Measurements from ENCODE around the gene ZNF22.

The ZNF22 gene

DNA sequence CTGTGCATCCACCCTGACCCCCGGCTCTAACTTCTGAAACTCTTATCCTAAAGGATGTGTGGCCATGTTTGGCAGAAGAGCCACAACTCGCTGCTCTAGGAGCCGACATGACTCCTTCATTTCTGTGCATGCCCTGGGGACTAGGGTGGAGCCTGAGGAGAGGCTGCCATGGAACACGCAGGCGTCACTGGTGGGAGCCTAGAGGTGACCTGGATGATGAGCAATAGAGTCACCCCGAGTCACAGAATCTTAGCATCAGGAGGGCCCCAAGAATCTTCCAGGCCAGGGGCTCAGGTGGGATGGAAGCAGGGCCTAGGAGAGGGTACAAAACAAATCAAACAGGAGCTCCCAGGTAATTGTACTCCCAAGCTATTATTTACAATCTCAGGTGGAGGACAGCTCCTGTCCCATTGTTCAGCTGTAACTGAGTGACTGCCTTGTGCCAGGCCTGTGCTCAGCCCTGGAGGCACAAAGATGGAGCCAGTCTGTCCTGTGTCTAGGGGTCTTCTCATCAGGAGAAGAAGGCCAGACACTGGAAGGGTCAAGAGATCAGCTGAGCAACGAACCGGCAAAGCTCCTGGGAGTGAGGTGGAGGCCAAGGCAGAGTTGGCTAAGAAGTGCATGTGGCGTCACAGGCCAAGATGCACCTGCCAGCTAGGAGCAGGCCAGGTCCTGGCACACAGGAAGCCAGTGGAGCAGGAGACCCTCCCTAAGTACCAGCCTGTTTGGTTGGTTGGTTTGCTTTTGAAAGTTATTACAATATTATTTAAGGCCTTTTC, 5.8 kb upstream of the ZNF22 start:
- no peak overlapping the region for H3K4me3 ChIP-seq (ENCODE audit: low read length)
- no peaks in the 10 kb centered on the region for H3K9me3 ChIP-seq (ENCODE audit: insufficient read depth, low read depth, low read length)
- peaks cover 17% of the 10 kb centered on the region for H3K4me1 ChIP-seq (ENCODE audit: insufficient read depth, low read length)
- no peak overlapping the region for H3K9ac ChIP-seq (ENCODE audit: low read depth, low read length)
- H3K27me3 ChIP-seq (ENCODE audit: insufficient read depth, low read length) = peaks cover 3% of the 10 kb centered on the region; the same call in 1 of the 2 replicates
- H3K36me3 ChIP-seq (ENCODE audit: insufficient read depth, low read depth, low read length) = no peaks in the 10 kb centered on the region
- H3K27ac ChIP-seq (ENCODE audit: low read length) = no peak overlapping the region

DNA sequence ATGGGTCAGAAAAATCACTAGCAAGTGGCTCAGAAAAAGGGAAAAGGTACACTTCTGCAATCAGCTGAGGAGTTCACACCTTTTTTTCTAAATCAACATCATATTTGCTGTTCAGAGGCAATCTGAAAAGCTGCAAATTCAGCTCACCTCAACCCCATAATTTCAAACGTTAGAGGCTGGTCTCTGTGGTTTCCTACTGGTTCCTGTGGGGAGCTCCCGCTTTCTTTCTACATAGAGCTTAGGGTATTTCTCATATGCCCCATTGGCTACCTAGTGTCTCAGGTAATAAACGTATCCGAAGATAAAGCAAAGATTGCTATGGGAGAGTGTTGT, 5.2 kb upstream of the ZNF22 start:
- H3K4me1 ChIP-seq (ENCODE audit: insufficient read depth, low read length) = peaks cover 21% of the 10 kb centered on the region
- no peak overlapping the region for H3K4me3 ChIP-seq (ENCODE audit: low read length)
- no peak overlapping the region for H3K9ac ChIP-seq (ENCODE audit: low read depth, low read length)
- H3K27me3 ChIP-seq (ENCODE audit: insufficient read depth, low read length) = peaks cover 9% of the 10 kb centered on the region; the same call in 1 of the 2 replicates
- H3K36me3 ChIP-seq (ENCODE audit: insufficient read depth, low read depth, low read length) = no peaks in the 10 kb centered on the region
- H3K27ac ChIP-seq (ENCODE audit: low read length) = no peak overlapping the region
- H3K9me3 ChIP-seq (ENCODE audit: insufficient read depth, low read depth, low read length) = no peaks in the 10 kb centered on the region

DNA sequence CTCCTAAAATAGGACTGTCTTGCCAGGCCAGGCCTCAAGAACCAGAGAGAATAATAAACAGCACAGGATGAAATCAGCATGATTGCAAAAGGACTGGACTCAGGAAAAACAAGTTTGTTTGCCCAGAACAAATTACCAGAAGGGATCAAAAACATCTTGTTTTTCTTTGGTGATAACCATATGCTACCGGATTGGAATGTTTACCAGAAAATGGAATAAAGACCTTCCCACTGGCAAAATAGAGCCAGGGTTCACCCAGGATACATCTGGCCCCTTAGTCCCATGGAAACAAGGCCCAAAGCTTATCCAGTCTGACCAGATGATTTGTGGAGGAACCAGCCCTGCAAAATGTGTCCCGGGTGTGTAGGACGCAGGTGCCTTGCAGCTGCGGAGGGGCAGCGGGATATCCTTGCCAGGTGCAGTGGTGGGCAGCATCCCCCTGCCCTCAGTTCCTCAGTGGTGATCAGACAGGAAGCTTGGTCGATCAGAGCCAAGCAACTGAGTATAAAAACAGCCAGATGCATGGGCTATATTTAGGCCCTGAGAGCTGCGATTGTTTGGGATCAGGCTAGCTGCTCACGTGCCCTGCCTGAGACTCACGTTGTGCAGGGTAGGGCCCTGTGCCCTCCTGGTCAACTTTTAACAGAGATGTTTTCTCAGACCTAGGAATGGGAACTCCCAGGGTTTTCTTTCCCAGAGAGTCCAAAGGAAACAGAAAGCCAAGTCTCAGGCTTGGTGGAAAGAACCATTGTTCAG, 4.6 kb upstream of the ZNF22 start:
- Histone ChIP-seq H3K9ac (ENCODE audit: low read depth, low read length) (no peak overlapping the region), H3K27me3 (ENCODE audit: insufficient read depth, low read length) (peaks cover 9% of the 10 kb centered on the region; the same call in 1 of the 2 replicates), H3K4me1 (ENCODE audit: insufficient read depth, low read length) (peaks cover 16% of the 10 kb centered on the region), H3K4me3 (ENCODE audit: low read length) (no peak overlapping the region), H3K36me3 (ENCODE audit: insufficient read depth, low read depth, low read length) (no peaks in the 10 kb centered on the region), H3K9me3 (ENCODE audit: insufficient read depth, low read depth, low read length) (no peaks in the 10 kb centered on the region), H3K27ac (ENCODE audit: low read length) (no peak overlapping the region)

DNA sequence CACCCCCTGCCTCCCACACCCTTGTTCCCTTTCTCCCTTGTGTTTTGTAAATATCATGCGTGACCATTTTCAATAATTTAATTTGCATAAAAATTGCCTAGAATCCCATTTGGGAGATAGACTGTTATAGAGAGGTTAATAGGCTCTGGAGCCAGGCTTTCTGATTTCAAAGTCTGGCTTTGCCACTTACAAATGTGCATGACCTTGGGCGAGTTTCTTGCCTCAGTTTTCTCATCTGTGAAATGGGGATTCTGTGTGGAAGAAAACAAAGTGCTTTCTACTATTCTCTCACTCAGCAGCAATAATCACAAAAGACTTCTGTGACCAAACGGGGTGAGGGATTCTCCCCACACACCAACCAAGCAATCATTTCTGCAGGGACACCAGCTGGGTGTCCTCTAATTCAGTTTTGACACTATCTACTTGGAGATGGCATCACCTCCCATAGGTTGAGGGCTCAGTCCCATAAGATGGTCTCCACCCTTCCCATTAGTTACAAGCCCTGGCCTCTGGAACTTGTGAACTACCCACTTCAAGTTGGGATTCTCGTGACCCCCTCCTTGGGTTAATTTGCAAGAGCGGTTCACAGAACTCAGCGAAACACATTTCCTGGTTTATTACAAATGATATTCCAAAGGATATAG, 3.5 kb upstream of the ZNF22 start:
- Histone ChIP-seq H3K27ac (ENCODE audit: low read length) (no peak overlapping the region), H3K4me3 (ENCODE audit: low read length) (no peak overlapping the region), H3K9ac (ENCODE audit: low read depth, low read length) (no peak overlapping the region), H3K4me1 (ENCODE audit: insufficient read depth, low read length) (peaks cover 18% of the 10 kb centered on the region), H3K9me3 (ENCODE audit: insufficient read depth, low read depth, low read length) (no peaks in the 10 kb centered on the region), H3K27me3 (ENCODE audit: insufficient read depth, low read length) (peaks cover 9% of the 10 kb centered on the region; the same call in 1 of the 2 replicates), H3K36me3 (ENCODE audit: insufficient read depth, low read depth, low read length) (no peaks in the 10 kb centered on the region)

DNA sequence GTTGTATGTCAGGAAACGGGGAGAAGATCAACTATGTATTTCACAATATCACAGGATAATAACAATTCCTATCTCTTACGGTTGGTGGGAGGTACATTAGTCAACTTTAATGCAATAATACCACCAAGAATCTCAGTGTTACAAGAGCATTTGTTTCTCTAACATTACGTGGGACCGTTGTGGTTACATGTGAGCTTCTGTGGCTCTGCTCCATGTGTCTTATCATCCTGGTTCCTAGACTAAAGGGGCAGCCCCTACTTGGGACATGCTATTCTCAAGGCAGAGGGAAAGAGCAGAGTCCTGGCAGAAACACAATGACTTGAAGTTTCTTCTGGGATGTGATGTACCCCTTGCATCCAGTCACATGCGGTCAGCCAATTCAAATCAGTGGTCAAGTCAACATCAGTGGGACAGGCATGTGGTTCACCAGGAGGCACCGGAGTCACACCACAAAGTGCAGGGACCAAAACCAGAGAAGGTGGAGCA, 2.5 kb upstream of the ZNF22 start:
- no peak overlapping the region for H3K9ac ChIP-seq (ENCODE audit: low read depth, low read length)
- H3K4me1 ChIP-seq (ENCODE audit: insufficient read depth, low read length) = peaks cover 18% of the 10 kb centered on the region
- peaks cover 2% of the 10 kb centered on the region; the same call in 1 of the 2 replicates for H3K36me3 ChIP-seq (ENCODE audit: insufficient read depth, low read depth, low read length)
- H3K27me3 ChIP-seq (ENCODE audit: insufficient read depth, low read length) = peaks cover 9% of the 10 kb centered on the region; the same call in 1 of the 2 replicates
- no peak overlapping the region for H3K27ac ChIP-seq (ENCODE audit: low read length)
- H3K4me3 ChIP-seq (ENCODE audit: low read length) = no peak overlapping the region
- no peaks in the 10 kb centered on the region for H3K9me3 ChIP-seq (ENCODE audit: insufficient read depth, low read depth, low read length)

DNA sequence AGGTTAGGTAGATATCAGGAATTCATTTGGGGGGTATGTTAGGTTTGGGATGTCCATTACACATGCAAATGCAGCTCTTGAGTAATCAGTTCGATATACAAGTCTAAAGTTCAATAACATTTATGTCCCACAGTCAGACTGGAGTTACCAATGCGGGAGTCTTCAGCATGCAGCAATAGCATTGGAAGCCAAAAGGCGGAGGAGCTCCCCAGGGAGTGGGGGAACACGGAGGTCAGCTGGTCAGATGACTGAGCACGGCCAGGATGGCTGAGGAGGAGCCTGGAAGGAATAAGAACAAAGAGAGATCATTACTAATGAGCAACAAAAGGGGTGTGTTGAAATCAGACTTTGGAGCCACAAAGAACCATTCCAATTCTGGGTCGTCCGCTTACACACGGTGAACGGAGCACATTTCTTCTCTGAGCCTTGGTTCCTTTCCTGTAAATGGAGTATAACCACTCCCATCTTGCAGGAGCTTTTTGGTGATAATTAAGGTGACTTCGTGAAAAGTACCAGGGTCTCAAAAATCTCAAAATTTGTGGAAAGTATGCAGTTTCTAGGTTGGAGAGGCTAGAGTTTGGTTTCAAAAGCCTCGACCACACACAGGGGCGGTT, 478 bp upstream of the ZNF22 start:
- H3K27ac ChIP-seq (ENCODE audit: low read length) = peak overlapping the region; percentile 67
- H3K9ac ChIP-seq (ENCODE audit: low read depth, low read length) = peak overlapping the region; percentile 82
- peak overlapping the region; percentile 83; the same call in 1 of the 2 replicates for H3K4me3 ChIP-seq (ENCODE audit: low read length)
- H3K36me3 ChIP-seq (ENCODE audit: insufficient read depth, low read depth, low read length) = peaks cover 22% of the 10 kb centered on the region
- H3K4me1 ChIP-seq (ENCODE audit: insufficient read depth, low read length) = peaks cover 14% of the 10 kb centered on the region; the same call in 1 of the 2 replicates
- H3K9me3 ChIP-seq (ENCODE audit: insufficient read depth, low read depth, low read length) = no peaks in the 10 kb centered on the region
- H3K27me3 ChIP-seq (ENCODE audit: insufficient read depth, low read length) = peaks cover 9% of the 10 kb centered on the region; the same call in 1 of the 2 replicates

DNA sequence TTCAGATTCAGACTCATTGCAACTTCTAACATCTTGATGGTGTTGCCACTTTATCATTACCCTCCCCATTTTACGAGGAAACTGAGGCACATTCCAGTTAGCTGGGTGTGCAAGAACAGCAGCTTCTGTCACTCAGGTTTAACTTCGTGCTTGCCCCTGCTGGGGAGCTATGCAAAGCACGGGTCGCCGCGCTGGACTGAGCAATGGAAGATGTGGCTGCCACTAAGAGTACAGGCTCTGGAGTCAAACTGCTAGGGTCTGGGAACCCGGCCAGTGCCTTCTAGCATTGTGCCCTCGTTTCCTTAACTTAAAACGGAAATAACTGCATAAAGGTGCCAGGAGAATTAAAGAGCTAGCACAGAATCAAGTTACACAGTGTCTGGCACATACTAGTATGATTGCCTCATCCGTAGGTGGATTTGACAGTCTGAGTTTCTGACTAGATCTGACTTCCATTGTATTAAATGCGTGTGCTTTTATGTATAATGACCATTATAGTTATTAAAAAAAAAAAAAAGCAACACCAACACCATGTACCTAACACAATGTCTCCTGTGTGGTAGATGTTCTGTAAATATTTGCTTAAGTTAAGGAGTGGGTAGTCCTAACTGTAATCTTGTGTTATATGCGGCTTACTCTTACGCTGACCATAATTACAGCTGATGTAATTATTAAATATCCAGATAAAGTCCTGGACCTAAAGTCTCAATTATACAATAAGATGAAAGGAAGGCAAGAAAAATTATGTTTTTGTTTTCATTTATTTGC, 842 bp downstream of the ZNF22 start:
- Histone ChIP-seq H3K27me3 (ENCODE audit: insufficient read depth, low read length) (peaks cover 9% of the 10 kb centered on the region; the same call in 1 of the 2 replicates), H3K27ac (ENCODE audit: low read length) (no peak overlapping the region), H3K4me1 (ENCODE audit: insufficient read depth, low read length) (peaks cover 14% of the 10 kb centered on the region; the same call in 1 of the 2 replicates), H3K9ac (ENCODE audit: low read depth, low read length) (peak overlapping the region; percentile 82; the same call in 1 of the 2 replicates), H3K4me3 (ENCODE audit: low read length) (peak overlapping the region; percentile 83), H3K36me3 (ENCODE audit: insufficient read depth, low read depth, low read length) (peaks cover 26% of the 10 kb centered on the region), H3K9me3 (ENCODE audit: insufficient read depth, low read depth, low read length) (no peaks in the 10 kb centered on the region)

DNA sequence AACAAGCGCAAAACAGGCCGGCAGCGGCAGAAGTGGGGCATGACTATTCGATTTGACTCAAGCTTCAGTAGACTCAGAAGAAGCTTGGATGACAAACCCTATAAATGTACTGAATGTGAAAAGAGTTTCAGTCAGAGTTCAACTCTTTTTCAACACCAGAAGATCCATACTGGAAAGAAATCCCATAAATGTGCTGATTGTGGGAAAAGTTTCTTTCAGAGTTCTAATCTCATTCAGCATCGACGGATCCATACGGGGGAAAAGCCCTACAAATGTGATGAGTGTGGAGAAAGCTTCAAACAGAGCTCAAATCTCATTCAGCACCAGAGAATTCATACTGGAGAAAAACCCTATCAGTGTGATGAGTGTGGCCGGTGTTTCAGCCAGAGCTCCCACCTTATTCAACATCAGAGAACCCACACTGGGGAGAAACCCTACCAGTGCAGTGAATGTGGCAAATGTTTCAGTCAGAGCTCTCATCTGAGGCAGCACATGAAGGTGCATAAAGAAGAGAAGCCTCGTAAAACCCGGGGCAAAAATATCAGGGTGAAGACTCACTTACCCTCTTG, 2.8 kb downstream of the ZNF22 start:
- Histone ChIP-seq H3K9me3 (ENCODE audit: insufficient read depth, low read depth, low read length) (no peaks in the 10 kb centered on the region), H3K9ac (ENCODE audit: low read depth, low read length) (no peak overlapping the region), H3K4me3 (ENCODE audit: low read length) (no peak overlapping the region), H3K27me3 (ENCODE audit: insufficient read depth, low read length) (peaks cover 9% of the 10 kb centered on the region; the same call in 1 of the 2 replicates), H3K36me3 (ENCODE audit: insufficient read depth, low read depth, low read length) (peaks cover 26% of the 10 kb centered on the region), H3K27ac (ENCODE audit: low read length) (no peak overlapping the region), H3K4me1 (ENCODE audit: insufficient read depth, low read length) (peaks cover 14% of the 10 kb centered on the region; the same call in 1 of the 2 replicates)

DNA sequence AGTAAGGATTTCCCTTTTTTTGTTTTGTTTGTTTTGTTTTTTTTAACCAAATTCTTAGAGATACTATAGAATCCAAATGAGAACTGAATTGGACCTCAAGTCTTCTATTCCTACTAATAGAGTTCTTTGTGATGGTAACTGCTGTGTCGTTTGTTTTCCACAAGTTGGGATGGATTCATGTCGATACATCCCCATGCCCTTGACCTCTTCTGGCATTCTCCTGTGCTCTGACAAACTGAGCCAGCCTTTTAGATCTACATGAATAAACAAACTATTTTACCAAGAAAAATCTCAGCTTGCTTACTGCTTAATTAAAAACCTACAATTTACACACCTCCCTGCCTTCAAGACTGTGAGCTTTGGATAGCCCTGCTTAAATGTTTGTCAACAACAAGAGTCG, 3.9 kb downstream of the ZNF22 start:
- Histone ChIP-seq H3K4me1 (ENCODE audit: insufficient read depth, low read length) (peaks cover 14% of the 10 kb centered on the region; the same call in 1 of the 2 replicates), H3K4me3 (ENCODE audit: low read length) (no peak overlapping the region), H3K27me3 (ENCODE audit: insufficient read depth, low read length) (peaks cover 9% of the 10 kb centered on the region; the same call in 1 of the 2 replicates), H3K9me3 (ENCODE audit: insufficient read depth, low read depth, low read length) (no peaks in the 10 kb centered on the region), H3K27ac (ENCODE audit: low read length) (no peak overlapping the region), H3K9ac (ENCODE audit: low read depth, low read length) (no peak overlapping the region), H3K36me3 (ENCODE audit: insufficient read depth, low read depth, low read length) (peaks cover 26% of the 10 kb centered on the region)

DNA sequence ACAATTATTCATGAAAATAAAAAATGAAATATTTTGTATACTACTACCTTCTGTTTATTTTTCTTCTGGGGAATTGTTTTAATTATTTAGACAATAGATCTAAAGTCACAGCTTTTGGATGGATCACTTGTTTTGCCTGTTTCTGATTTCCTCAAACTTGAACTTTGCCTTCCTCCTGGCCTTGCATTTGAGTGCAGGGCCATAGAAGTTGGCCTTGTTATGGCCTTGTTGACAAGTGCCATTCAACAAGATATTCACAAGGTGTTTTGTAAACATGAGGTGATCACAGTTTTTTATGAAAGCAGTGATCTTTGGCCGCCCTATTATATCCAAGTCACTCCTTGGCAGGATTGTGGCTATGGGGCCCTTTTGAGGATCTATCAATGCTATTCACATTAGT, 4.6 kb downstream of the ZNF22 start:
- Histone ChIP-seq H3K36me3 (ENCODE audit: insufficient read depth, low read depth, low read length) (peaks cover 26% of the 10 kb centered on the region), H3K4me3 (ENCODE audit: low read length) (no peak overlapping the region), H3K27ac (ENCODE audit: low read length) (no peak overlapping the region), H3K9ac (ENCODE audit: low read depth, low read length) (no peak overlapping the region), H3K4me1 (ENCODE audit: insufficient read depth, low read length) (peaks cover 10% of the 10 kb centered on the region; the same call in 1 of the 2 replicates), H3K27me3 (ENCODE audit: insufficient read depth, low read length) (peaks cover 3% of the 10 kb centered on the region; the same call in 1 of the 2 replicates), H3K9me3 (ENCODE audit: insufficient read depth, low read depth, low read length) (no peaks in the 10 kb centered on the region)
